Measurements from ENCODE around the gene ISL1. TPM values are rescaled to one million over a fixed set of nuclear protein-coding genes. Genes with fewer than 3 reads are reported as not detected.

ISL1 gene
- total RNA-seq, 4 donors from 2014 or later: 0.13 TPM; not detected in 3

DNA sequence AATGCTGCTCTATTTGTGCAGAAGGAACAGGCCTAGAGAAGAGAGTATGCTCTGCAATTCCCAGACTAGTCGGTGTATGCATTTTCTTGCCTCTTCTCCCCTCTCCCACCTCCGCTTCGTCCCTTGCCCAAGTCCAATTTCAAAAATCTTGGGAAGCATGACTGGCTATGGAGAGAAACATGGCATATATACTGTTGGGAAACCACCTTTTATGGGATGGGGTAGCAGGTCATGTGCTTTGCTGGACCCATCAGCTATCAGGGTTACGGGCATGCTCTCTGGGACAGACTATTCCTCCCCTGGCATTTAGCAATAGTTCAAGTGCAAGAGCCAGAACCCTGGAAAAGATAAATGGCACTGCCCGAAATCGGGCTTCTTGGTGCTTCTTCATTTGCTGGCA, 12.0 kb downstream of the ISL1 start:
- Histone ChIP-seq H3K4me1 (peaks cover 0 to 11% (median 0%) of the 10 kb centered on the region in 3 donors), H3K27me3 (peaks cover 0 to 100% (median 14%) of the 10 kb centered on the region in 4 donors), H3K36me3 (no peaks in the 10 kb centered on the region), H3K9me3 (no peaks in the 10 kb centered on the region), H3K27ac (no peak overlapping the region), H3K4me3 (no peak overlapping the region)
- TF ChIP-seq, protein P1, sequence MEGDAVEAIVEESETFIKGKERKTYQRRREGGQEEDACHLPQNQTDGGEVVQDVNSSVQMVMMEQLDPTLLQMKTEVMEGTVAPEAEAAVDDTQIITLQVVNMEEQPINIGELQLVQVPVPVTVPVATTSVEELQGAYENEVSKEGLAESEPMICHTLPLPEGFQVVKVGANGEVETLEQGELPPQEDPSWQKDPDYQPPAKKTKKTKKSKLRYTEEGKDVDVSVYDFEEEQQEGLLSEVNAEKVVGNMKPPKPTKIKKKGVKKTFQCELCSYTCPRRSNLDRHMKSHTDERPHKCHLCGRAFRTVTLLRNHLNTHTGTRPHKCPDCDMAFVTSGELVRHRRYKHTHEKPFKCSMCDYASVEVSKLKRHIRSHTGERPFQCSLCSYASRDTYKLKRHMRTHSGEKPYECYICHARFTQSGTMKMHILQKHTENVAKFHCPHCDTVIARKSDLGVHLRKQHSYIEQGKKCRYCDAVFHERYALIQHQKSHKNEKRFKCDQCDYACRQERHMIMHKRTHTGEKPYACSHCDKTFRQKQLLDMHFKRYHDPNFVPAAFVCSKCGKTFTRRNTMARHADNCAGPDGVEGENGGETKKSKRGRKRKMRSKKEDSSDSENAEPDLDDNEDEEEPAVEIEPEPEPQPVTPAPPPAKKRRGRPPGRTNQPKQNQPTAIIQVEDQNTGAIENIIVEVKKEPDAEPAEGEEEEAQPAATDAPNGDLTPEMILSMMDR (IDR thresholded peaks at IDR 0.05): no peak
- no peak for TF ChIP-seq POLR2A (IDR thresholded peaks at IDR 0.05)
- DNase-seq: no peak
- intact Hi-C loops (cut with DNase I): no loop called here
- 41 to 45% methylated on average over 6 of the region's 6 CpGs for WGBS, 2 donors

DNA sequence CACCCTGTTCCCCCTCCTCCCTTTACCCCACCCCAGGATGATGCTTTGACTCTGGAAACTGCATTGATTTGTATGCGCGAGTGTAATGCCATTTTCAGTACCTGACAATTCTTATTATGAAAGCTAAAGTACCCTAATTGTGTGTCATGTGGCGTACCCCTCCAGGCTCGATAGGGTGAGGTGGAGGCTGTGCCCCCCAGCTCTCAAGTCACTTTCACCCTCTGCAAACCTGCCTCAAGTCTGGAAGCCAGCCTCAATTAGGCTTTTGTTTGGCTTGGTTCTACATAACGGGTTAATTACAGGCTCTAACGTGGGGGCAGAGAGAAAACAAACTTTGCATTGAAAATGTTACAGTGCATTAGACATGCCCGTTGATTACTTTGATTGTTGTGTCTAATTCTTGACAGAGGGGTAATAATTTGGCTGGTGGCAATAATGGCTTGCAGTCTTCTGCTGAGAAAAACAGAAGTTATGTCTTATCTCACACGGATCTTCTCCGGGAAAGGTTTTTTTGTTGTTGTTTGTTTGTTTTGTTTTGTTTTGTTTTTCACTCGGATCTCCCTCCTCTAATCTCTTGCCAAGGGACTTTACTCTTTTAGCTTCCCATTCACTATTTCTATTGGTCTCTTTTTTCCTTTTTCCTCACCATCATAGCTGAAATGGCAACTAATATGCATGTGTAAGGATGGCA, 12.6 kb downstream of the ISL1 start:
- WGBS, 2 donors: 27 to 29% methylated on average over 10 of the region's 10 CpGs
- Histone ChIP-seq H3K27ac (no peak overlapping the region), H3K4me1 (peaks cover 0 to 11% (median 0%) of the 10 kb centered on the region in 3 donors), H3K36me3 (no peaks in the 10 kb centered on the region), H3K4me3 (no peak overlapping the region), H3K27me3 (peaks cover 0 to 99% (median 11%) of the 10 kb centered on the region in 4 donors), H3K9me3 (no peaks in the 10 kb centered on the region)
- intact Hi-C loops (cut with DNase I): no loop called here
- DNase-seq: no peak
- no peak for TF ChIP-seq POLR2A (IDR thresholded peaks at IDR 0.05)
- TF ChIP-seq, protein P1 (IDR thresholded peaks at IDR 0.05): no peak

DNA sequence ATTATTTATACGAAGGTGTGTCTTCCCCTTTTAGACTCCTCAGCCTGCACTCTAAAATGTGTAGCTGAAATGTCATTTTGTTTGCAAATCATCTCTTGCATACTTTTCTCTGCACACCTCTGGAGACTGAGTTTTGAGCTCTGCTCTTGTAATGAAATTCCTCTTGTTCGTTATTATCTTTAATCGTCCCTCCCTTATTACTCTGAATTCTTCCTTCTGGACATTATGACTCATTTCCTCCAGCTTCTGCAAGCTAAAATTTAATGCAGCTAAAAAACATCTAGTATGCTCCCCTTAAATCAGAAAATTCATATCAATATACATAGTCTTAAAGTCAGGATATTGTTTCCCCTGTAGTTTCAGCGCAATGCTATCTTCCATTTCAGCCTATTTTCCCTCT, 13.5 kb downstream of the ISL1 start:
- H3K27ac ChIP-seq: no peak overlapping the region

DNA sequence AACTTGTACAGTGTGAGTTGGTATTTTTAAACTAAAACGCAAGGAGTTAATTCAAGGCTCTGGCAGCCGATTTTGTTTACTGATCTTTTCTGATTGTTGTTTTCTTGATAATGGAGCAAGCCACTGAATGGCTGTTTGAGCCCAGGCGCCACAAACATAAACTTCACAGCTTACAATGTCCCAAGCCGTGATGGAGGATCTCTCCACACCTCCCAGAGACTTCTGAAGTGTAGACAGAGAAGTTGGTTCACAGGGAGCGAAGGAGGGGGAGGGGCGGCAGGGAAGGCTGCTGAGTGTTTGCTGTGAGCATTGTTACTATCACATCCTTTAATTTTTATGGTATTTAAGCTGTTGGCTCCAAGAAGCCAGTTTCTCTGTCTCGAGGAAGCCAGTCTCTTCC, 14.7 kb downstream of the ISL1 start:
- H3K27ac ChIP-seq: no peak overlapping the region
- H3K4me1 ChIP-seq: peaks cover 0 to 11% (median 0%) of the 10 kb centered on the region in 3 donors
- peaks cover 0 to 83% (median 7%) of the 10 kb centered on the region in 4 donors for H3K27me3 ChIP-seq
- H3K9me3 ChIP-seq: no peaks in the 10 kb centered on the region
- no peak overlapping the region for H3K4me3 ChIP-seq
- TF ChIP-seq, protein P1 (IDR thresholded peaks at IDR 0.05): no peak
- no peak for TF ChIP-seq POLR2A (IDR thresholded peaks at IDR 0.05)
- WGBS, 2 donors: 3 to 9% methylated on average over 7 of the region's 7 CpGs
- H3K36me3 ChIP-seq: no peaks in the 10 kb centered on the region
- DNase-seq: no peak
- intact Hi-C loops (cut with DNase I): no loop called here

More for the DNA sequence above, 13.5 kb downstream of the ISL1 start:
- H3K9me3 ChIP-seq: no peaks in the 10 kb centered on the region
- intact Hi-C loops (cut with DNase I): no loop called here
- 30 to 31% methylated on average over 4 of the region's 4 CpGs for whole genome bisulfite sequencing, 2 donors
- TF ChIP-seq, protein P1 (IDR thresholded peaks at IDR 0.05): no peak
- TF ChIP-seq POLR2A (IDR thresholded peaks at IDR 0.05): no peak
- no peak for DNase-seq
- H3K4me1 ChIP-seq: peaks cover 0 to 11% (median 0%) of the 10 kb centered on the region in 3 donors
- no peak overlapping the region for H3K4me3 ChIP-seq
- no peaks in the 10 kb centered on the region for H3K36me3 ChIP-seq
- H3K27me3 ChIP-seq: peaks cover 0 to 89% (median 7%) of the 10 kb centered on the region in 4 donors

DNA sequence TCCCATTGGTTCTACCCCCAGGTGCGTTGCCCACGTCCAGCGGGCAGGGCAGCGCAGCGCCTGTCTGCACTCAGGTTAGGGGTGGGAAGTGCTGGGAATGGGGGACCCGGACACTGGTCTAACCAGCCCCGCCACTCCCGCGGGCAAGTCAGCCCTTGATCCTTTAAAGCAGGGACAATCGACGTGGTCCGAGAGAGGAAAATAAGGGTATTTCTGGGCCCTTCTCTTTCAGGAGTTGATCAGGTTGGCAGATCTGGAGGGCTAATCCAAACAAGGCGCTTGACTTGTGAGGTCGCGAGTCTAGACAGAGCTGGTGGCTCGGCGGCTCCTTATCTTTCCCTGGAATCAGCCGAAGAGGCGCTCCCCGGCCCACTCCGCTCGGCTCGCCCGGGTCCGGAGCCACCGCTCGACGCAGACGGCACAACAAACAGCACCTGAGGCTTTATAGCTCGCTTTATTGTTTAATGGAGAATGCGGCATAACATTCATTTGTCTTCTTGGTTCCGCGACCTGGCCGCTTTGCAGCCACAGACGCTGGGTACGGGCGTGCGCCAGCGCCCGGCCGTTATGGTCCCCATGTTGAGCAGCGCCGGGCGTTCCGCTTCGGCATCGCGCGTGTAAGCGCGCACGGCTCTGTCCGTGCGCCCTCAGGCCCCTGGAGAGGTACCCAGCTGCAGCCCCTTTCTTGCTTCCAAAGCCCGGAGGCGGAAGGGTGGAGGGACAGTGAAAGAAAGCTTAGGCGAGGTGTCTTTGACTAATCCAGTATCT, 15.8 kb downstream of the ISL1 start:
- intact Hi-C loops (cut with DNase I): no loop called here
- DNase-seq: no peak
- no peak for TF ChIP-seq POLR2A (IDR thresholded peaks at IDR 0.05)
- TF ChIP-seq, protein P1 (IDR thresholded peaks at IDR 0.05): no peak
- Histone ChIP-seq H3K27ac (no peak overlapping the region), H3K36me3 (no peaks in the 10 kb centered on the region), H3K4me1 (peaks cover 0 to 11% (median 0%) of the 10 kb centered on the region in 3 donors), H3K9me3 (no peaks in the 10 kb centered on the region), H3K27me3 (peaks cover 0 to 72% (median 7%) of the 10 kb centered on the region in 4 donors), H3K4me3 (no peak overlapping the region)
- 3 to 10% methylated on average over 12 to 18 of the region's 57 CpGs for WGBS, 2 donors
